H1 (cell line): ENCODE measurements around the gene INVS. TPM values are rescaled to one million over a fixed set of nuclear protein-coding genes. Genes with fewer than 3 reads are reported as not detected.

Experiments
- CTCF ChIA-PET: fragments of 300-600 bp; sonication (Branson Sonifier 250); formaldehyde crosslinking; loops from one replicate; lab custom pipeline; 2021; ENCODE audit not compliant: partially characterized antibody; lab: Charles Lee
- POLR2A ChIA-PET: fragments of 300-600 bp; sonication (Branson Sonifier 250); formaldehyde crosslinking; loops from one replicate; lab custom pipeline; 2021; ENCODE audit warnings: inconsistent platforms; ENCODE audit not compliant: partially characterized antibody; lab: Charles Lee
- DNase-seq, 2 experiments: peaks; one replicate each; pipeline versions ENCODE4 v3.0.0 to v3.0.0-alpha.2; 2010 to 2022; ENCODE audit warnings: low spot score in 2 of 2, low read depth in 1 of 2, mixed read lengths in 1 of 2
- FAIRE-seq: peaks from 2 replicates; lab custom pipeline; 2011; peaks lifted over from hg19 to GRCh38; lab: Jason Lieb, UNC
- H2AFZ ChIP-seq: 2 replicates; pipeline ENCODE4 v1.8.1; 2012; ENCODE audit warnings: low read length, inconsistent platforms
- H2AK5ac ChIP-seq: 2 replicates; pipeline ENCODE4 v1.6.1; 2013; ENCODE audit warnings: low read depth, low read length
- H2BK120ac ChIP-seq: replicated peaks from 2 replicates; pipeline ENCODE3; 2013; ENCODE audit warnings: low read depth, low read length, inconsistent platforms
- H2BK12ac ChIP-seq: 2 replicates; pipeline ENCODE4 v1.6.1; 2013; ENCODE audit warnings: low read depth, low read length
- H2BK15ac ChIP-seq: 2 replicates; pipeline ENCODE4 v1.6.1; 2013; ENCODE audit warnings: low read length
- H2BK20ac ChIP-seq: 2 replicates; pipeline ENCODE4 v1.6.1; 2013; ENCODE audit warnings: low read length
- H2BK5ac ChIP-seq: 2 replicates; pipeline ENCODE4 v1.6.1; 2013; ENCODE audit warnings: low read depth, low read length
- H3K14ac ChIP-seq: 2 replicates; pipeline ENCODE4 v1.6.1; 2013; ENCODE audit warnings: inconsistent platforms; ENCODE audit not compliant: insufficient read length
- H3K18ac ChIP-seq: 2 replicates; pipeline ENCODE4 v1.6.1; 2013; ENCODE audit warnings: low read length; ENCODE audit errors: extremely low read depth
- H3K23ac ChIP-seq: 2 replicates; pipeline ENCODE4 v1.6.1; 2013; ENCODE audit warnings: inconsistent platforms; ENCODE audit not compliant: insufficient read length
- H3K23me2 ChIP-seq: 2 replicates; pipeline ENCODE4 v1.6.1; 2013; ENCODE audit warnings: low read depth, low read length
- H3K27ac ChIP-seq: 2 replicates; pipeline ENCODE4 v1.6.1; 2011; ENCODE audit warnings: low read depth, low read length, inconsistent platforms
- H3K27me3 ChIP-seq, 4 experiments: replicated peaks in 1 of 4; 1 replicate in 1 of 4; 2 replicates in 3 of 4; pipeline versions ENCODE4 v1.6.1 to v1.8.1; 2011 to 2013; ENCODE audit warnings: low read length in 3 of 4, mild to moderate bottlenecking in 3 of 4, inconsistent platforms in 2 of 4, mixed read lengths in 2 of 4, moderate library complexity in 1 of 4; ENCODE audit not compliant: control insufficient read depth in 3 of 4, insufficient read depth in 3 of 4; ENCODE audit errors: extremely low read depth in 1 of 4
- H3K36me3 ChIP-seq, 4 experiments: 2 replicates each; pipeline versions ENCODE4 v1.6.1 to v1.8.1; 2011 to 2013; ENCODE audit warnings: mild to moderate bottlenecking in 4 of 4, low read length in 3 of 4, moderate library complexity in 2 of 4, control low read depth in 1 of 4, inconsistent platforms in 1 of 4; ENCODE audit not compliant: insufficient read depth in 4 of 4, control insufficient read depth in 2 of 4
- H3K4ac ChIP-seq: replicated peaks from 2 replicates; pipeline ENCODE3; 2013; ENCODE audit warnings: low read length, low read depth, mixed read lengths, inconsistent platforms; ENCODE audit not compliant: insufficient read length
- H3K4me1 ChIP-seq, 4 experiments: replicated peaks in 1 of 4; 1 replicate in 1 of 4; 2 replicates in 3 of 4; pipeline versions ENCODE4 v1.6.1 to v1.8.1; 2011 to 2013; ENCODE audit warnings: low read length in 3 of 4, inconsistent platforms in 2 of 4, mixed read lengths in 1 of 4; ENCODE audit not compliant: insufficient read depth in 4 of 4, control insufficient read depth in 3 of 4
- H3K4me2 ChIP-seq, 2 experiments: 2 replicates each; pipeline versions ENCODE4 v1.6.1 to v1.8.1; 2011 to 2013; ENCODE audit warnings: low read depth in 2 of 2, low read length in 2 of 2, control low read depth in 1 of 2, inconsistent platforms in 1 of 2, mild to moderate bottlenecking in 1 of 2; ENCODE audit not compliant: insufficient read depth in 1 of 2
- H3K4me3 ChIP-seq, 4 experiments: fragments of 200-600, 300-600 bp in 1 of 4; sonication (generic), shearing (Covaris generic), sonication (Bioruptor Twin) in 1 of 4; 2 replicates each; pipeline versions ENCODE4 v1.5.1 to v1.8.1; 2011 to 2016; ENCODE audit warnings: low read length in 4 of 4, low read depth in 3 of 4, control low read depth in 2 of 4, inconsistent platforms in 2 of 4, mild to moderate bottlenecking in 2 of 4, mixed read lengths in 1 of 4, moderate library complexity in 1 of 4; ENCODE audit not compliant: insufficient read depth in 2 of 4; ENCODE audit errors: extremely low read depth in 1 of 4
- H3K56ac ChIP-seq: replicated peaks from 2 replicates; pipeline ENCODE3; 2013; ENCODE audit warnings: low read depth, mild to moderate bottlenecking, mixed read lengths, low read length, inconsistent platforms; ENCODE audit not compliant: insufficient read length
- H3K79me1 ChIP-seq: 2 replicates; pipeline ENCODE4 v1.6.1; 2013; ENCODE audit warnings: low read depth, low read length, control low read depth
- H3K79me2 ChIP-seq, 2 experiments: 2 replicates each; pipeline versions ENCODE4 v1.6.1 to v1.8.1; 2012 to 2013; ENCODE audit warnings: low read length in 2 of 2, mild to moderate bottlenecking in 2 of 2, inconsistent platforms in 1 of 2; ENCODE audit not compliant: insufficient read depth in 2 of 2, control insufficient read depth in 1 of 2
- H3K9ac ChIP-seq, 4 experiments: replicated peaks in 1 of 4; 1 replicate in 1 of 4; 2 replicates in 3 of 4; pipeline versions ENCODE4 v1.6.1 to v1.8.1; 2011 to 2013; ENCODE audit warnings: low read depth in 3 of 4, low read length in 3 of 4, control low read depth in 2 of 4, mild to moderate bottlenecking in 2 of 4, moderate library complexity in 2 of 4, inconsistent platforms in 1 of 4; ENCODE audit errors: extremely low read depth in 1 of 4
- H3K9me3 ChIP-seq, 2 experiments: 2 replicates each; pipeline versions ENCODE4 v1.6.1 to v1.8.1; 2012 to 2013; ENCODE audit warnings: mild to moderate bottlenecking in 2 of 2, moderate library complexity in 2 of 2, control low read depth in 1 of 2, inconsistent platforms in 1 of 2, low read depth in 1 of 2, low read length in 1 of 2, mixed read lengths in 1 of 2; ENCODE audit not compliant: insufficient read depth in 2 of 2
- H4K20me1 ChIP-seq, 2 experiments: replicated peaks in 1 of 2; 2 replicates each; pipeline versions ENCODE3 to v1.8.1; 2011 to 2013; ENCODE audit warnings: inconsistent platforms in 2 of 2, low read length in 2 of 2, mild to moderate bottlenecking in 1 of 2; ENCODE audit not compliant: insufficient read depth in 2 of 2, control insufficient read depth in 1 of 2
- H4K5ac ChIP-seq: 2 replicates; pipeline ENCODE4 v1.6.1; 2013; ENCODE audit warnings: low read length, low read depth, mixed read lengths, inconsistent platforms; ENCODE audit not compliant: insufficient read length
- H4K8ac ChIP-seq: 2 replicates; pipeline ENCODE4 v1.8.0; 2013; ENCODE audit warnings: mild to moderate bottlenecking, moderate library complexity, low read length, inconsistent platforms; ENCODE audit not compliant: insufficient read depth; ENCODE audit errors: extremely low read depth
- H4K91ac ChIP-seq: replicated peaks from 2 replicates; pipeline ENCODE3; 2013; ENCODE audit warnings: low read length, mixed read lengths, inconsistent platforms; ENCODE audit not compliant: insufficient read length
- ATF3 ChIP-seq: IDR thresholded peaks from 2 replicates; pipeline ENCODE4 v1.6.1; 2011; ENCODE audit warnings: low read depth, mild to moderate bottlenecking, low read length; ENCODE audit not compliant: insufficient read depth
- EGR1 ChIP-seq: IDR thresholded peaks from 2 replicates; pipeline ENCODE4 v1.6.1; 2011; ENCODE audit warnings: low read depth, low read length, borderline replicate concordance
- GTF2F1 ChIP-seq: IDR thresholded peaks from 2 replicates; pipeline ENCODE4 v1.6.1; 2012; ENCODE audit warnings: low read depth, low read length, improper control_type of control experiment, borderline replicate concordance
- KDM1A ChIP-seq: fragments of 200-600, 300-600 bp; sonication (generic); IDR thresholded peaks from 2 replicates; pipeline ENCODE4 v1.7.1; 2016; ENCODE audit warnings: mild to moderate bottlenecking, low read length, borderline replicate concordance
- KDM5A ChIP-seq: fragments of 200-600 bp; IDR thresholded peaks from 2 replicates; pipeline ENCODE4 v1.7.1; 2012; ENCODE audit warnings: mild to moderate bottlenecking, low read length, inconsistent platforms, mixed read lengths
- MAX ChIP-seq: IDR thresholded peaks from 2 replicates; pipeline ENCODE4 v1.6.1; 2012; ENCODE audit warnings: inconsistent platforms
- NRF1 ChIP-seq: IDR thresholded peaks from 2 replicates; pipeline ENCODE4 v1.6.1; 2011; ENCODE audit warnings: mild to moderate bottlenecking, low read depth, low read length, improper control_type of control experiment
- PHF8 ChIP-seq: fragments of 200-600 bp; sonication (generic); conservative IDR thresholded peaks from 2 replicates; pipeline ENCODE4 v1.7.1; 2012; ENCODE audit warnings: low read depth, mild to moderate bottlenecking, inconsistent platforms, low read length, moderate library complexity
- POLR2A ChIP-seq, 2 experiments: IDR thresholded peaks; 1 replicate in 1 of 2; 2 replicates in 1 of 2; pipeline ENCODE4 v1.6.1; 2011; ENCODE audit warnings: low read depth in 2 of 2, low read length in 2 of 2, mild to moderate bottlenecking in 2 of 2; ENCODE audit errors: control extremely low read depth in 1 of 2
- SIN3A ChIP-seq, 2 experiments: IDR thresholded peaks in 1 of 2; conservative IDR thresholded peaks in 1 of 2; 2 replicates each; pipeline ENCODE4 v1.6.1; 2011 to 2012; ENCODE audit warnings: low read length in 2 of 2, improper control_type of control experiment in 1 of 2, low read depth in 1 of 2, mild to moderate bottlenecking in 1 of 2
- SIRT6 ChIP-seq: IDR thresholded peaks from one replicate; pipeline ENCODE4 v1.7.1; 2012; ENCODE audit warnings: low read length, inconsistent platforms
- SP4 ChIP-seq: IDR thresholded peaks from 2 replicates; pipeline ENCODE4 v1.6.1; 2012; ENCODE audit warnings: low read length, inconsistent platforms
- WGBS, 2 experiments: shearing (Covaris generic) in 1 of 2; methylation state at CpG; one replicate each; pipeline versions ENCODE4 v1.1.6 to v1.1.7; 2013 to 2015; ENCODE audit warnings: low lambda C conversion rate in 2 of 2, mixed read lengths in 2 of 2, inconsistent platforms in 1 of 2, low coverage in 1 of 2, missing lambda C conversion rate in 1 of 2; ENCODE audit not compliant: insufficient replicate concordance in 2 of 2, insufficient coverage in 1 of 2, insufficient read length in 1 of 2; ENCODE audit errors: extremely low coverage in 1 of 2, missing lambda C conversion rate in 1 of 2; 5-methylcytosine and 5-hydroxymethylcytosine counted together
- polyA plus RNA-seq, 7 experiments: library from polyadenylated mRNA; depleted of rRNA in 3 of 7; stranded (reverse) in 5 of 7; unstranded in 2 of 7; fragments of >200 nt in 5 of 7; fragments of 200-250 nt in 2 of 7; gene quantifications; 1 replicate in 5 of 7; 2 replicates in 1 of 7; 4 replicates in 1 of 7; pipeline versions ENCODE4 v1.2.1 to v1.2.3, GENCODE V29; 2011 to 2013; ENCODE audit warnings: missing spikeins in 2 of 7, mixed read lengths in 2 of 7
- total RNA-seq: library from RNA; stranded (reverse); fragmentation: NEBNext Ultra II Directional; extraction: Animal tissue kit (Norgen Biotek cat#: 25700); gene quantifications from 2 replicates; pipeline ENCODE4 v1.2.1, GENCODE V29; 2021

The INVS gene
- total and polyA plus RNA-seq, 2 of the 8 experiments (the other 6 are each of a cell fraction or from before 2014, with no cell fraction given), result 4.1 to 6.9 TPM

DNA sequence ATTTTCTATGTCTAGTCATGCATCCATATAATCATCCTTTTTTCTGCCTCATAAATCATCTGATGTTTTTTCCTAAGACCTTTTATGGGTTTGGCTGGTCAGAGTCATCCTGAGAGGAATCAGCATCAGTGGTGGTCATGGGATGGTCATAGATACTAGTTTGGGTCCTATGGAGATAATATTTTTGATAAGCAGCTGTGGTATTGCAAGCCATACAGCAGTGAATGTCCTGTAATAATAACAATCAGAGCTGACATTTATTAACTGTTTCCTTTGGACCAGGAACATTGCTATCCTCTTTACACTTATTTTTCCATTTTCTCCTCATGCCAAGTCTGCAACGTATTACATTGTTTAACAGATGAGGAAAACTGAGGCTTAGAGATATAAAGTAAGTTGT, 170.6 kb downstream of the INVS start:
- H3K18ac ChIP-seq, result no peak overlapping the region
- 82% methylated on average over 1 of the region's 1 CpG; no CpG with 5 or more reads in 1 of the 2 experiments for WGBS, 2 experiments
- no peak overlapping the region for H3K4me3 ChIP-seq
- CTCF ChIA-PET, result interaction anchor here (1.2 to 1.4 kb wide), 2 partner anchors 47 to 1112 kb away, joined by 3 read pairs; no protein-coding TSS in a partner anchor
- H3K79me2 ChIP-seq, result no peaks in the 10 kb centered on the region
- H2BK15ac ChIP-seq, result no peak overlapping the region
- H3K36me3 ChIP-seq, result no peaks in the 10 kb centered on the region
- no peak overlapping the region for H4K91ac ChIP-seq
- no peaks in the 10 kb centered on the region for H3K4me1 ChIP-seq
- no peaks in the 10 kb centered on the region for H3K27me3 ChIP-seq
- H4K5ac ChIP-seq, result no peak overlapping the region
- H3K4me2 ChIP-seq, result no peak overlapping the region
- no peak overlapping the region for H3K9ac ChIP-seq
- H3K4ac ChIP-seq, result no peak overlapping the region
- H3K23ac ChIP-seq, result no peak overlapping the region
- DNase-seq (no peak), FAIRE-seq (no peak)
- H3K14ac ChIP-seq, result no peak overlapping the region
- H3K9me3 ChIP-seq, result no peaks in the 10 kb centered on the region
- no peak overlapping the region for H2BK20ac ChIP-seq
- no peak overlapping the region for H2AK5ac ChIP-seq
- H3K27ac ChIP-seq, result no peak overlapping the region
- H2BK12ac ChIP-seq, result no peak overlapping the region
- H4K8ac ChIP-seq, result no peak overlapping the region
- peaks cover 0 to 1% of the 10 kb centered on the region in 2 experiments for H4K20me1 ChIP-seq
- H2AFZ ChIP-seq, result no peak overlapping the region
- POLR2A ChIA-PET, result no interaction called here
- no peaks in the 10 kb centered on the region for H3K23me2 ChIP-seq
- H2BK120ac ChIP-seq, result no peak overlapping the region
- no peaks in the 10 kb centered on the region for H3K79me1 ChIP-seq
- no peak overlapping the region for H2BK5ac ChIP-seq
- H3K56ac ChIP-seq, result no peak overlapping the region
- TF ChIP-seq POLR2A (IDR thresholded peaks at IDR 0.05; ENCODE audit: control extremely low read depth in 1 of 2, low read depth in 2 of 2, low read length in 2 of 2) (no peak), SIN3A (conservative IDR thresholded peaks at IDR 0.05 in 1 of 2, IDR thresholded peaks at IDR 0.05 in 1 of 2; ENCODE audit: low read depth in 1 of 2, low read length in 2 of 2) (no peak), ATF3 (no peak), PHF8 (no peak), MAX (no peak), SIRT6 (no peak), KDM1A (no peak), KDM5A (no peak), EGR1 (no peak), SP4 (no peak), GTF2F1 (no peak), NRF1 (no peak)
